NCI-H1105 (cell line): Measurements from ENCODE around the gene SCGB3A2.
"Not testable (repeated sequence)": the region's sequence is repeated elsewhere in the genome, so short reads cannot be mapped to it uniquely, and the experiment has no call there.

Experiments
- DNase-seq: peaks from one replicate; lab custom pipeline; 2025; lab: John Stamatoyannopoulos, UW

The SCGB3A2 gene

DNA sequence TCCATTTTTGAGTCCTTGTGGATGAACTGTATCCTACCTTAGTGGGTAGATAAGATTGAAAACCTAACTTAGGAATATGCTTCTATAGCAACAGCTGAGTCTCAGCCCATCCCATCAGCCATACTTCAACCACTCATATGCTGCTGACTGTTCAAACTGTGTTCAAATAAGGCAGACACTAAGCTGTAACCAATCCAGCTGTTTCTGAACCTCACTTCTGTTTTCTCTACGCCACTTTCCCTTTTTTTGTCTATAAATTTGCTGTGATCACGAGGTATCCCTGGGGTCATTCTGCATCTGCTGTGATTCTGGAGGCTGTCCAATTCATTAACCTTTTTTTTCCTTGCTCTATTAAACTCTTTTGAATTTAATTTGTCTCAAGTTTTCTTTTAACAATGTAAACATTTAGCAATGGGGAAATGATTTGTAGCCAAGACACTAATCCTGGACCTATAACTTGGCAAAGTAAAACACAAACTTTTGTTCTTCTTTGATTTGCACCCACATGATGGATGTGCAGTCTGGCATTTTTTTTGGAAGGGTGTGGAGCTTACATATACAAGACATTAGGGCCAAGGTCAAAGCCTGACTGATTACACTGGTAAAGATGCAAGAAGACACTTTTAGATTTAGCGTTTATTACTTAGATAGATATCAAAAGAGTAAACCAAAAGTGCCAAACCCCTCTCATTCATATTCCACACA is 14.9 kb upstream of the SCGB3A2 start:
- peak; percentile 6 for DNase-seq

DNA sequence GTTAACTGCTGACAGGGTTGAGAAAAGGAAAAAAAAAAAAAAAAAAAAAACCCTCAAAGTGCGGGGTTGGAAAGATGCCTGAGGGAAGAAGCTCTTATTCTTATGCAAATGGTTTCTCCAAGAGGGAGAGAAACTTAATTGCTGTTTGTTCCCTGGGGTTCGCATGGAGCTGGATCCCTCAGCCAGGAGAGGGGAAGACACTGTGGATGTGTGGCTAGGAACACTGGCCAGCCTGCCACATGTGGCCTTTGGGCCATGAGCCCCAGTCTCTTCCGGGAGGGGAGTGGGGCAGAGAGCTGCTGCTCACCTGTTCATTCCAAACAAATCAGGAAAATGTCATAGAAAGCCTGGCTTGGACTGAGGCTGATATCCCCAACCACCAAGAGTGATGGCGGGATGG is 9.4 kb upstream of the SCGB3A2 start:
- DNase-seq = no peak

DNA sequence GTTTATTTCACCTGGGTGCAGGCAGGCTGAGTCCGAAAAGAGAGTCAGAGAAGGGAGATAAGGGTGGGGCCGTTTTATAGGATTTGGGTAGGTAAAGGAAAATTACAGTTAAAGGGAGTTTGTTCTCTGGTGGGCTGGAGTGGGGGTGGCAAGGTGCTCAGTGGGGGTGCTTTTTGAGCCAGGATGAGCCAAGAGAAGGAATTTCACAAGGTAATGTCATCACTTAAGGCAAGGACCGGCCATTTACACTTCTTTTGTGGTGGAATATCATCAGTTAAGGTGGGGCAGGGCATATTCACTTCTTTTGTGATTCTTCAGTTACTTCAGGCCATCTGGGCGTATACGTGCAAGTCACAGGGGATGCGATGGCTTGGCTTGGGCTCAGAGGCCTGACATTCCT is 8.6 kb upstream of the SCGB3A2 start:
- DNase-seq = not testable (repeated sequence)

GRCh38 chr5:147871980-147872549 is 6.4 kb upstream of the SCGB3A2 start:
- DNase-seq = not testable (repeated sequence)

DNA sequence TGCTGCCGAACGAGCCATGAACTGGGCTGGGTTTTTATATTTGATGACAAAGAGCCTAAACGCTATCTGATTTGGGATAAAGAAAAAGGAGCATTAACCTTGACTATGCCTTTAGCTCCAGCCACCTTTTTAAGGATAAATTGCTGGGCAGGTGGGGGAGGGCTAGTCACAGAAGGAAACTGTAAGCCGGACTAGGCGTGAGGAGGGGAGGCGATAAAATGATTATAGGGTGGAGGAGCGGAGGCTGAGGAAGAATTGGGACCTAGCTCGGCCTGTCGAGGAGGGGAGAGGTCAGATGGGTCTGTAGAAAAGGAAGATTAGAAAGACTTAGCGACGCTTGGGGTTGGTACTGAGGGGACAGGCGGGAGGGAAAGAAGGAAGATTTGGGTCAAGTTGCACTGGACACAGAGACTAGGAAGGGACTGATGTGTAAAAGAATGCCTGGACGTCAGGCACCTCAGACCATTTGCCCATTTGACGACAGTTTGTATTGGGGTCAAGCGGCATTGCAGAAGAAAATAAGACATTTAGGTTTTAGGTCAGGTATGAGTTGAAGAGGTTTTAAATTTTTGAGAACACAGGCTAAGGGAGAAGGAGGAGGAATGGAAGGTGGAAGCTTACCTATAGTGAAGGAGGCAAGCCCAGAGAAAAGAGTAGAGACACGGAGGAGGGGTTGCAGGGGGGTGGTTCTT is 5.6 kb upstream of the SCGB3A2 start:
- not testable (repeated sequence) for DNase-seq

- not testable (repeated sequence) for DNase-seq
Observed at GRCh38 chr5:147874118-147874875, 4.2 kb upstream of the SCGB3A2 start.

- DNase-seq = no peak
Observed at GRCh38 chr5:147874910-147875367, 3.6 kb upstream of the SCGB3A2 start.

DNA sequence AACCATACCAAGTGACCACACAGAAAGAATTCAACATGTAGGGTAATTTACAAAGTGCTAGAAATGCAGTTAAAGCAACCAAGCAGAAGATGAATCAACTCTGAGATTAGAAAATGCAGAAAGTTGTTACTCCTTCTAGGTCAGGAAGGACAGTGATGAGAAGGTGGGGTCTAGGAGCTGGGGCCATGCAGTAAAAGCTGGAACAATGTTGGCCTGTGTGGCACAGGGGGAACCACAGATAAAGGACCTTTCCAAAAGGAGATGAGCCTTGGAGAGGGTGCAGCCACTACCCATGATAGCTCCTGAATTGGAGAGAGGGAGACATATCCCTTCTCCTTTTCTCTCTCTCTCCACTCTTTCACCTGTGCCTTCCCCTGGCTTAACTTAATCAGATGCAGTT is 2.4 kb upstream of the SCGB3A2 start:
- no peak for DNase-seq

DNA sequence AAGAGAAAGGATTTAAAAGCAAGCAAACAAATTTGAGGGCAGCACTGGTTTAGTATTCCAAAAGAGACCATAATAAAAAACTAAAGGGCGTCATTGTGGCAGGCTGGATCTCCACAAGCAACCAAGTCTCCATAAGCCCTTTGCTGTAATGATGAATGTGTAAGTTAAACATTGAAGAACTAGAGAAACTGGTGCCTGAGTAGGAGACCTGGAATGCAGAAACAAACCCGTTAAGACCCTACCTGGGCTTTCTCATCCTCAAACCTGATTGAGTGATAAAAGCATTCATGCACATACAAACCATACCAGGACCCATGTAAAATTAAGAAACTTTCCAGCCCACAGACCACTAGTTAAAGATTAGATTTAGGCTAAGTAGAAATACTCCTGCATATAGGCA is 1.9 kb upstream of the SCGB3A2 start:
- DNase-seq = no peak

DNA sequence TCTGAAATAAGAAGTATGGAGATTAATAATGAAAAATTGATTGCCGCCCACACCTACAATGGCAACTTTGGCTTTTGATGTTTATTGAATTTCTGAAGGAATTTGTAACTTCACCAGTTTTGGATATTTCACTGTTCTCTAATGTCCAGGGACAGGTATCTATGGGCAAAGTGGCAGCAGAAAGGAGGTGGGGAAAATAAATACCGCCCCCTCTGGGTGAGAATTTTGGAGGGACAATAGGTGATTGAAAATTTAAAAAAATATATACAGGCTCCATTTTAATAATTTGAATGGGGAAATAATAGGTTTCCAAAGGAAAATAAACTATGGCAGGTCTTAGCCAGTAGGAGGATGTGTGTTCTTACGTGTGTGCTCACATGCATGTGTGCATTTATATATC is 1.3 kb downstream of the SCGB3A2 start:
- DNase-seq = no peak

- DNase-seq = no peak
Observed at GRCh38 chr5:147880487-147880886, 2.0 kb downstream of the SCGB3A2 start.

DNA sequence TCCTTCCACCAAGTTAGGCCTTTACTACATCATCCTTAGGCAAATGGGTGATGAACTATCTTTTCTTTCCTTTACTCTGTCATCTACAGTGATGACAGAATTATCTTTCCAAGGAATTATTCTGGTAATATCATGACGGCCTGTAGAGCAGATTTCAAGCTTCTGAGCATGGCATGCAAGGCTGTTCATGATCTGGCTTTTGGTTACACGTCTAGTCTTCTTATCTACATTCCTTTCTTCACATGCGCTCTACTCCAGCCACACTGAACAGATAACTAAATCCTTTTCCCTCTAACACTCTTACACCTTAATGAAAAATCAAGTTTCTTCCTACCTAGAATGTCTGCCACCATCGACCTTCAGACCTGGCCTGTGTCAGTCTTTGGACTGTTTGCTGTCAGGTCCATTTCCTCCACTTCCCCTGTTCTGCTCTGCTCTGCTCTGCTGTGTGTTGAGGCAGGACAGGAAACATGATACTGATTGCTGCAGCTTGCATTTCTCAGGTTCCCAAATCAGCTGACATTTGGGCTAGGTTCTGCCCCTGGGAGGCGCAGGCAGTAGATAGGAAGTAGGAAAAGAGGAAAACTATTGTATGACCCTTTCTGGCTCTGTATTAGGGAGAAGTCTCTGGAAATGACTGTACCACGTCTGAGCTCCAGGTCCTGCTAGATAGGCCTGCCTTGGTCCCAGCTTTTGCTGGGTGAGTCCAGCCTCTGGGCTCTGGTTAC is 4.2 kb downstream of the SCGB3A2 start:
- no peak for DNase-seq

DNA sequence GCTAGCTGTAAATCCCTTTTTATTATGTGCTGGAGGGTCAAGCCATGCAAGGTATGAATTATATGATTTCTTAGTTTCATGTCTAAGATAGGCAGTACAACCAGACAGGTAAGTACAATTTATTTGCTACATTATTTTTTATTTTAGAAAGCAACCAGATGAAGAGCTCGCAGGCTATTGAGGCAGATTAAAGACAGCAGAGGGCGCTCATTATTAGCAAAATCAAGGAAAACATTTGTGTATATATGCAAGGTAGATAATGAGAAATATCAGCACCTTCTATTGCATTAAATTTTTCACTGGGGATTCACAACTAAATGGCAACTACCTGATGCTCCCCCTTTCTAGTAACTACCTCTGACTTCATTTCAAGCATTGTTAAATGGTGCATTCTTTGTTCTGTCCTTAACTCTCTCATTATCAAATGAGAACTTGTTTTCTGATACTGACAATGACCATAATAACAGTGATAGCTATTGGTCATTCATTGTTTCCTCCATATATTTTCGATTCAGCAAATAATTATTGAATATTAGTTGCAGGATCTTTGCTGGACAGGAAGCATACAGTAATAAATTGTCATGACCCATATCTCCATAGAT is 8.6 kb downstream of the SCGB3A2 start:
- DNase-seq = no peak

GRCh38 chr5:147887930-147888329 is 9.4 kb downstream of the SCGB3A2 start:
- DNase-seq = no peak

GRCh38 chr5:147892696-147893296 is 14.3 kb downstream of the SCGB3A2 start:
- no peak for DNase-seq

GRCh38 chr5:147893820-147894219 is 15.3 kb downstream of the SCGB3A2 start:
- DNase-seq = no peak

DNA sequence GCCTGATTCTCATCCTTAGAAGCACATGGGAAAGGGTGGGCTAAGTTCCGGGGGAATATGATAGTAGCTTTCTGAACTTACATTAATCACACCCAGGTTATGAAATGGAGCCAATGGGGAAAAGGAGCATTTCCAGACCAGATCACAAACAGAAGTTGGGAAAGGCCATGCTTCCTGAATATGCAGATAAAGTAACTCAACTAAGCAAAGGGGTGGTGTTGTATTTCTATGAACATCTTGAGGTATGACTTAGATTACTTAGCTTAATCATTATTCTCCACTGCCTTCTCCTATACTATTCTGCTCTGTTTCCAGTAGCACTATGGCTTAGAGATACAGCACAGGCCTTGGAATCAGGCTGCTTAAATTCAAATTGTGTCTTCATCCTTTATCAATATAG is 17.4 kb downstream of the SCGB3A2 start:
- no peak for DNase-seq

GRCh38 chr5:147898875-147899401 is 20.4 kb downstream of the SCGB3A2 start:
- DNase-seq = no peak

- no peak for DNase-seq
Observed at GRCh38 chr5:147901599-147902039, 23.1 kb downstream of the SCGB3A2 start.

- no peak for DNase-seq
Observed at GRCh38 chr5:147902609-147903115, 24.2 kb downstream of the SCGB3A2 start.
